ENCODE measurements around the gene DOP1B.
"Not testable (repeated sequence)": the region's sequence is repeated elsewhere in the genome, so short reads cannot be mapped to it uniquely, and the experiment has no call there.

Gene DOP1B

DNA sequence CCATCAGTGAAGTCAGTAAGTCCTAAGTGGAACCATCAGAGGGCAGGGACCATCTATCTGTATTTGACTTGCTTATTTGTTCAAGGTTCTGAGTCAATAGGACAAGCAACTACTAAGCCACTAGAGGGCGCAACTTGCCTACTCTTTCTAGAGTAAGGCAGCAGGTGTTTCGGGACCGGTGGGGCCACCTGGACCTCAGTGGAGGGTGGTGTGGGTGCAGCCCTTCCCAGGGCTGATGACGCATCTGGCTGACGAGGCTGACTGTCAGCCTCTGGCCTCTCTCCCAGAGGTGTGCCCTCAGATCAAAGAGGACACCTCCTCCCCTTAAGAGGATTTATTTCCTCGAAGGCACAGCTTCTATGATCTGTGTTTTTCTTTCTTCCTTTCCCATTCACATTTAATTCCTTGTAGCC, 15.1 kb upstream of the DOP1B start:
- no peak overlapping the region for H3K4me3 ChIP-seq (ENCODE audit: low read depth, low read length)
- TF ChIP-seq, protein P1, sequence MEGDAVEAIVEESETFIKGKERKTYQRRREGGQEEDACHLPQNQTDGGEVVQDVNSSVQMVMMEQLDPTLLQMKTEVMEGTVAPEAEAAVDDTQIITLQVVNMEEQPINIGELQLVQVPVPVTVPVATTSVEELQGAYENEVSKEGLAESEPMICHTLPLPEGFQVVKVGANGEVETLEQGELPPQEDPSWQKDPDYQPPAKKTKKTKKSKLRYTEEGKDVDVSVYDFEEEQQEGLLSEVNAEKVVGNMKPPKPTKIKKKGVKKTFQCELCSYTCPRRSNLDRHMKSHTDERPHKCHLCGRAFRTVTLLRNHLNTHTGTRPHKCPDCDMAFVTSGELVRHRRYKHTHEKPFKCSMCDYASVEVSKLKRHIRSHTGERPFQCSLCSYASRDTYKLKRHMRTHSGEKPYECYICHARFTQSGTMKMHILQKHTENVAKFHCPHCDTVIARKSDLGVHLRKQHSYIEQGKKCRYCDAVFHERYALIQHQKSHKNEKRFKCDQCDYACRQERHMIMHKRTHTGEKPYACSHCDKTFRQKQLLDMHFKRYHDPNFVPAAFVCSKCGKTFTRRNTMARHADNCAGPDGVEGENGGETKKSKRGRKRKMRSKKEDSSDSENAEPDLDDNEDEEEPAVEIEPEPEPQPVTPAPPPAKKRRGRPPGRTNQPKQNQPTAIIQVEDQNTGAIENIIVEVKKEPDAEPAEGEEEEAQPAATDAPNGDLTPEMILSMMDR (IDR thresholded peaks at IDR 0.05; ENCODE audit: borderline replicate concordance, insufficient read depth, low read depth, low read length), result peak; percentile 76

DNA sequence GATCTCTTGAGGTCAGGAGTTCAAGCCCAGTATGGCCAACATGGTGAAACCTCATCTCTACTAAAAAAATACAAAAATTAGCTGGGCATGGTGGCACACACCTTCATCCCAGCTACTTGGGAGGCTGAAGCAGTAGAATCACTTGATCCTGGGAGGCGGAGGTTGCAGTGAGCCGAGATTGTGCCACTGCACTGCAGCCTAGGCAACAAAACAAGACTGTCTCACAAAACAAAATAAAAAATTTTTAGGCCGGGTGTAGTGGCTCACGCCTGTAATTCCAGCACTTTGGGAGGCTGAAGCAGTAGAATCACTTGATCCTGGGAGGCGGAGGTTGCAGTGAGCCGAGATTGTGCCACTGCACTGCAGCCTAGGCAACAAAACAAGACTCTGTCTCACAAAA, 12.4 kb upstream of the DOP1B start:
- H3K4me3 ChIP-seq (ENCODE audit: low read depth, low read length), result not testable (repeated sequence)

GRCh38 chr21:36145259-36145658, 11.4 kb upstream of the DOP1B start:
- TF ChIP-seq, protein P1 (IDR thresholded peaks at IDR 0.05; ENCODE audit: borderline replicate concordance, insufficient read depth, low read depth, low read length), result no peak
- H3K4me3 ChIP-seq (ENCODE audit: low read depth, low read length), result no peak overlapping the region

DNA sequence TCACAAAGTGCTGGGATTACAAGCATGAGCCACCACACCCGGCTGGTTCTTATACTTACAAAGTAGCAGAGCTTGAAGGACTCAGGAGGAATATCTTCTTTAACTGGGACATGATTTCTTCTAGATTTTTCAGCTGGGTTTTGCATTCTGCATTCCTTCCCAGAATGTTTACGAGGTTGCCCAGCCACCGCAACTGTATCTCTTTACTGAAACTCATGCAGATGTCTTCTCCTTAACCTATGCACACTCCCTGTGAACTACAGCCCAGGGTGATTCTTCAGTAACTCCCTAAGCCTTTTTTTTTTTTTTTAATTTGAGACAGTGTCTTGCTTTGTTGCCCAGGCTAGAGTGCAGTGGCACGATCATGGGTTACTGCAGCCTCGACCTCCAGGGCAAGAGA, 8.7 kb upstream of the DOP1B start:
- no peak overlapping the region for H3K4me3 ChIP-seq (ENCODE audit: low read depth, low read length)
- TF ChIP-seq, protein P1 (IDR thresholded peaks at IDR 0.05; ENCODE audit: borderline replicate concordance, insufficient read depth, low read depth, low read length), result no peak

GRCh38 chr21:36148886-36149285, 7.7 kb upstream of the DOP1B start:
- TF ChIP-seq, protein P1 (IDR thresholded peaks at IDR 0.05; ENCODE audit: borderline replicate concordance, insufficient read depth, low read depth, low read length), result no peak
- no peak overlapping the region for H3K4me3 ChIP-seq (ENCODE audit: low read depth, low read length)

- H3K4me3 ChIP-seq (ENCODE audit: low read depth, low read length), result no peak overlapping the region
- TF ChIP-seq, protein P1 (IDR thresholded peaks at IDR 0.05; ENCODE audit: borderline replicate concordance, insufficient read depth, low read depth, low read length), result no peak
Measured at GRCh38 chr21:36149788-36150711, 6.6 kb upstream of the DOP1B start.

GRCh38 chr21:36155603-36156338, 853 bp upstream of the DOP1B start:
- peak overlapping the region; percentile 60 for H3K4me3 ChIP-seq (ENCODE audit: low read depth, low read length)
- TF ChIP-seq, protein P1 (IDR thresholded peaks at IDR 0.05; ENCODE audit: borderline replicate concordance, insufficient read depth, low read depth, low read length), result no peak

All from GM12875 (cell line).